ENCODE results near the gene LIPE.

LIPE gene

DNA sequence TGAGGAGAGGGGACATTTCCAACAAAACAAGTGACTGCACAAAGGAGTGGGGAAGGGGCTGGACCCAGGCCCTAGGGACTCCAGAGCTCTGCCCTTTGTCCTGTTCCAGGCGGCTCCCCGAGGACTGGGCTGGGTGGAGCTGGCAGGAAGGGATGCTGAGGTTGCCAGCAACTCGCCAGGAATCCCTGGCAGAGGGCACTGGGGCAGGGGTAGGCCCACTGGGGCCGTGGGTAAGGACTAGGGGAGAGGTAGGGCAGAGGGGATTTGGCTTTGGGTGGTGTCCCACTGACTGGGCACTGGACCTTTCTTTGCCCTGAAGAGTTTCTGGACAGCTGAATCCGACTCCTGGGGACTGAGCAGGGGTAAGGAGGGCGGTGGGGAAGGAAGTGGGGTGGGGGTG is 7.9 kb downstream of the LIPE start:
- TF ChIP-seq, protein P1, sequence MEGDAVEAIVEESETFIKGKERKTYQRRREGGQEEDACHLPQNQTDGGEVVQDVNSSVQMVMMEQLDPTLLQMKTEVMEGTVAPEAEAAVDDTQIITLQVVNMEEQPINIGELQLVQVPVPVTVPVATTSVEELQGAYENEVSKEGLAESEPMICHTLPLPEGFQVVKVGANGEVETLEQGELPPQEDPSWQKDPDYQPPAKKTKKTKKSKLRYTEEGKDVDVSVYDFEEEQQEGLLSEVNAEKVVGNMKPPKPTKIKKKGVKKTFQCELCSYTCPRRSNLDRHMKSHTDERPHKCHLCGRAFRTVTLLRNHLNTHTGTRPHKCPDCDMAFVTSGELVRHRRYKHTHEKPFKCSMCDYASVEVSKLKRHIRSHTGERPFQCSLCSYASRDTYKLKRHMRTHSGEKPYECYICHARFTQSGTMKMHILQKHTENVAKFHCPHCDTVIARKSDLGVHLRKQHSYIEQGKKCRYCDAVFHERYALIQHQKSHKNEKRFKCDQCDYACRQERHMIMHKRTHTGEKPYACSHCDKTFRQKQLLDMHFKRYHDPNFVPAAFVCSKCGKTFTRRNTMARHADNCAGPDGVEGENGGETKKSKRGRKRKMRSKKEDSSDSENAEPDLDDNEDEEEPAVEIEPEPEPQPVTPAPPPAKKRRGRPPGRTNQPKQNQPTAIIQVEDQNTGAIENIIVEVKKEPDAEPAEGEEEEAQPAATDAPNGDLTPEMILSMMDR (IDR thresholded peaks at IDR 0.05): no peak
- no peak for DNase-seq
- Mint-ChIP-seq H3K9me3 (peaks cover 2% of the 10 kb centered on the region), H3K4me1 (peaks cover 36% of the 10 kb centered on the region), H3K27me3 (ENCODE audit: low read depth, poor library complexity) (peaks cover 11% of the 10 kb centered on the region), H3K36me3 (ENCODE audit: low read depth) (peaks cover 34% of the 10 kb centered on the region), H3K27ac (no peak overlapping the region), H3K4me3 (no peak overlapping the region)

DNA sequence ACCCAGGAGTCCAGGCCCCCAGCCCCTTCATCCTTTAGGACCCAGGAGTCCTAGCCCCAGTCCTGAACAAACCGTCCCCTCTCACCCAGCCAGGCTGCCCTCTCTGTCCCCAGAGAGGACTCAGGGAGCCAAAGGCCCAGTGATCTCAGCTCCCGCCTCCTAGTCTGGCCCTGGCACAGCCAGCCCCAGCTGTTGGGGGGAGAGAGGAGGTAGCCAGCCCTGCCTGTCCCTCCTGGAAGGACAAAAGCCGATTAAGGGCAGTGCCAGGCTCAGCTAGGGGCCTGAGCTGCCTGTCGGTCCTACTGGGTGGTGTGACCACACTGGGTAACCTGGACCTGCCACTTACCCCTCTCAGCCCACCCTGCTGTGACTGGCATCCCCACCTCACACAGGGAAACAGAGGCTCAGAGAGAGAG is 14.5 kb downstream of the LIPE start:
- H3K36me3 Mint-ChIP-seq (ENCODE audit: low read depth): peaks cover 30% of the 10 kb centered on the region
- no peaks in the 10 kb centered on the region for H3K9me3 Mint-ChIP-seq
- peaks cover 2% of the 10 kb centered on the region for H3K27me3 Mint-ChIP-seq (ENCODE audit: low read depth, poor library complexity)
- DNase-seq: no peak
- no peak overlapping the region for H3K4me3 Mint-ChIP-seq
- H3K27ac Mint-ChIP-seq: peak overlapping the region; percentile 73
- peaks cover 31% of the 10 kb centered on the region for H3K4me1 Mint-ChIP-seq
- TF ChIP-seq, protein P1 (IDR thresholded peaks at IDR 0.05): no peak

DNA sequence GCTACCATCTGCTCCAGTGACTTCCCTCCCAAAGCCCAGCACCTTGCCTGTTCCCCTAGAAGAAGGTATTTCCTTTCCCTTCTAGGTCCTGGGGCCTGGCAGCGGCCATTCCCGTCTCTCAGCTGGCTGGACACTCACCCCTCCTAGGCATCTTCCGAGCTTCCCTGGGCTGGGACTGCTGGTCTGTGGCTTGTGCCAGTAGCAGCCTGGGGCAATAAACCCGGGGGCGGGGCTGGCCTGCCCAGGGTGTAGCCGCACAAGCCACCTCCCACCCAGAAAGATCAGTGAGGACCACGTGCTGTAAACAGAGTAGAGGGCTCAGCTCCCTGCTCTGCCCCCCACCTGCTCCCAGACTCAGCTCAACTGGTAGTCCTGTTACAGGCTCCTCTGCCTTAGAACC is 15.0 kb downstream of the LIPE start:
- TF ChIP-seq, protein P1 (IDR thresholded peaks at IDR 0.05): no peak
- Mint-ChIP-seq H3K27me3 (ENCODE audit: low read depth, poor library complexity) (peaks cover 2% of the 10 kb centered on the region), H3K9me3 (no peaks in the 10 kb centered on the region), H3K4me3 (no peak overlapping the region), H3K27ac (peak overlapping the region; percentile 73), H3K4me1 (peaks cover 31% of the 10 kb centered on the region), H3K36me3 (ENCODE audit: low read depth) (peaks cover 30% of the 10 kb centered on the region)
- DNase-seq: peak; percentile 65

DNA sequence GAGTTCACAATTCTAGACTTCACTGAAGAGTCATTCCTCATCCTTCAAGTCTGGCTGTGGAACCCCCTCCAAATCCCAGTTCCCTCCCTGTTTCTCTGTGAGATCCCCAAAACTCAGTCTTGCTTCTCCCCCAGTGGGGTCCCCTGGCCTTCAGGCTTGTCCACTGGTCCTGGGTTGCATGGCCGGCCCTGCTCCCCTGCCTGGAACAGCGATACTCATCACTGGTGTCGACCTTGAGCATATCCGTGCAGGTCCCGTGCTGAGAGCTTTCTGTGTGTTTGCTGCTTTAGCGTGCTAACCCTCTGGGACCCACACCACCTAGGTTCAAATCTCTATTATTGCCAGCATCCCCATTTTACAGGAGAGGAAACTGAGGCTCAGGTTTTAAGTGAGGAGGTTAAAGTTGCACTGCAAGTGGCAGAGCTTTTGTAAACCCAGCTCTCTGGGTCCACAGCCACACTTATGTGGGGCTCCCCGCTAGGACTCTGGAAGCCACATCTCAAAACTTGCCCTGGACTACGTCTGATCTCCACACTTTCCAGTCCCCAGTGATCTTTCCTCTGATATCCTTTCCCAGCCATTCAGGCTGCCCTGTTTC is 15.5 kb downstream of the LIPE start:
- Mint-ChIP-seq H3K36me3 (ENCODE audit: low read depth) (peaks cover 30% of the 10 kb centered on the region), H3K27ac (peak overlapping the region; percentile 78), H3K9me3 (no peaks in the 10 kb centered on the region), H3K27me3 (ENCODE audit: low read depth, poor library complexity) (peaks cover 2% of the 10 kb centered on the region), H3K4me1 (peaks cover 31% of the 10 kb centered on the region), H3K4me3 (no peak overlapping the region)
- no peak for DNase-seq
- TF ChIP-seq, protein P1 (IDR thresholded peaks at IDR 0.05): no peak

DNA sequence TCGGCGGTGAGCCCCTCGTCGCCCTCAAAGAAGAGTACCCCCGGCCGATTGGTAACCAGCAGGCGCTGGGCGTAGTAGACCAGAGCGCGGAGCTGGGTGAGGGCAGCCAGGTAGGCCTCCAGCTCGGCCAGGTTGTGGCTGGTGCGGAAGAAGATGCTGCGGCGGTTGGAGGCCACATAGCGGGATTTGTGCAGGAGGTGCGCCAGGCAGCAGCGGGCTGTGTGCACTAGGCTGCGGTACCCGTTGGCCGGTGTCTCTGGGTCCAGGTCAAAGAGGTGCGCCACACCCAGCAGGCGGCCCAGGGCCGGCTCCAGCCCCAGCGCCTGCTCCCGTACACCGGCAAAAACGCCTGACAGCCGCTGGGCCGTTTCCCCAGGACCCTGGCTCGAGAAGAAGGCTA is 16.8 kb downstream of the LIPE start:
- no peak for DNase-seq
- no peak overlapping the region for H3K4me3 Mint-ChIP-seq
- TF ChIP-seq, protein P1 (IDR thresholded peaks at IDR 0.05): no peak
- H3K4me1 Mint-ChIP-seq: peaks cover 31% of the 10 kb centered on the region
- H3K27ac Mint-ChIP-seq: no peak overlapping the region
- peaks cover 19% of the 10 kb centered on the region for H3K36me3 Mint-ChIP-seq (ENCODE audit: low read depth)
- peaks cover 2% of the 10 kb centered on the region for H3K27me3 Mint-ChIP-seq (ENCODE audit: low read depth, poor library complexity)
- no peaks in the 10 kb centered on the region for H3K9me3 Mint-ChIP-seq

DNA sequence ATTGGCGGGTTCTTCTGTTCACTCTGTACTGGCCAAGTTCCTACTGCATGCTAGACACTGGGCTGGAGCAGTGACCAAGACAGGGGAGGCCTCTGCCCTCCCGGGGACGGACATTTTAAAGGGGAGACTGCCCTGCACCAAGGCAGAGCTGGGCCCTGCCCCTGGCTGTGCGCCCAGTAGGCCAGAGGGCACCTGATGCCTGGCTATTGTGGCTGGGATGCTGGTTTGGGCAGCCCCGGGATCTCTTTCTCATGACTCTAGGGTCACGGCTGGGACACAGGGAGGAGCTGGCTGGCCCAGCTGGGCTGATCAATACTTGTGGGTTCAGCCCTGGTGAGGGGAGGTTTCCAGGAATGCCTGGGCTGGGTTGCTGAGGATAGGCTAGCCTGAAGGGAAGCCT is 17.7 kb downstream of the LIPE start:
- Mint-ChIP-seq H3K27me3 (ENCODE audit: low read depth, poor library complexity) (peaks cover 2% of the 10 kb centered on the region), H3K9me3 (no peaks in the 10 kb centered on the region), H3K27ac (no peak overlapping the region), H3K4me3 (no peak overlapping the region), H3K36me3 (ENCODE audit: low read depth) (peaks cover 10% of the 10 kb centered on the region), H3K4me1 (peaks cover 31% of the 10 kb centered on the region)
- no peak for DNase-seq
- TF ChIP-seq, protein P1 (IDR thresholded peaks at IDR 0.05): no peak
